GM18526 (cell line): ENCODE results near the gene ANKEF1.

Source experiments
- POLR2A ChIP-seq: IDR thresholded peaks from 3 replicates; pipeline ENCODE4 v1.6.1; 2011; ENCODE audit not compliant: insufficient read length; ENCODE audit errors: extremely low read depth

Gene ANKEF1

GRCh38 chr20:10012464-10012863 lies 22.3 kb upstream of the ANKEF1 start:
- TF ChIP-seq POLR2A = no peak

- TF ChIP-seq POLR2A = no peak
Measured at GRCh38 chr20:10014431-10014830, 20.4 kb upstream of the ANKEF1 start.

- TF ChIP-seq POLR2A = no peak
Measured at GRCh38 chr20:10020937-10021336, 13.8 kb upstream of the ANKEF1 start.

- TF ChIP-seq POLR2A = no peak
Measured at GRCh38 chr20:10022625-10023024, 12.2 kb upstream of the ANKEF1 start.

GRCh38 chr20:10023911-10024310 lies 10.9 kb upstream of the ANKEF1 start:
- no peak for TF ChIP-seq POLR2A

GRCh38 chr20:10033905-10034650 lies 709 bp upstream of the ANKEF1 start:
- TF ChIP-seq POLR2A = no peak

GRCh38 chr20:10040070-10040975 lies 5.5 kb downstream of the ANKEF1 start:
- TF ChIP-seq POLR2A = no peak

GRCh38 chr20:10042086-10042485 lies 7.3 kb downstream of the ANKEF1 start:
- TF ChIP-seq POLR2A = no peak

GRCh38 chr20:10047427-10047826 lies 12.6 kb downstream of the ANKEF1 start:
- TF ChIP-seq POLR2A = no peak

GRCh38 chr20:10051185-10051584 lies 16.4 kb downstream of the ANKEF1 start:
- no peak for TF ChIP-seq POLR2A

GRCh38 chr20:10059006-10059405 lies 24.2 kb downstream of the ANKEF1 start:
- no peak for TF ChIP-seq POLR2A

- TF ChIP-seq POLR2A = no peak
Measured at GRCh38 chr20:10060226-10060625, 25.4 kb downstream of the ANKEF1 start.

- no peak for TF ChIP-seq POLR2A
Measured at GRCh38 chr20:10061641-10062040, 26.9 kb downstream of the ANKEF1 start.

- TF ChIP-seq POLR2A = no peak
Measured at GRCh38 chr20:10063482-10063881, 28.7 kb downstream of the ANKEF1 start.

- no peak for TF ChIP-seq POLR2A
Measured at GRCh38 chr20:10064611-10065010, 29.8 kb downstream of the ANKEF1 start.

- TF ChIP-seq POLR2A = no peak
Measured at GRCh38 chr20:10065154-10065833, 30.5 kb downstream of the ANKEF1 start.

GRCh38 chr20:10067321-10067720 lies 32.5 kb downstream of the ANKEF1 start:
- TF ChIP-seq POLR2A = no peak
